Islet precursor cell (in vitro differentiated cells): ENCODE data around the gene RNF44.

Experiments used
- DNase-seq: peaks from one replicate; pipeline ENCODE4 v3.0.0-alpha.2; 2018

The RNF44 gene

DNA sequence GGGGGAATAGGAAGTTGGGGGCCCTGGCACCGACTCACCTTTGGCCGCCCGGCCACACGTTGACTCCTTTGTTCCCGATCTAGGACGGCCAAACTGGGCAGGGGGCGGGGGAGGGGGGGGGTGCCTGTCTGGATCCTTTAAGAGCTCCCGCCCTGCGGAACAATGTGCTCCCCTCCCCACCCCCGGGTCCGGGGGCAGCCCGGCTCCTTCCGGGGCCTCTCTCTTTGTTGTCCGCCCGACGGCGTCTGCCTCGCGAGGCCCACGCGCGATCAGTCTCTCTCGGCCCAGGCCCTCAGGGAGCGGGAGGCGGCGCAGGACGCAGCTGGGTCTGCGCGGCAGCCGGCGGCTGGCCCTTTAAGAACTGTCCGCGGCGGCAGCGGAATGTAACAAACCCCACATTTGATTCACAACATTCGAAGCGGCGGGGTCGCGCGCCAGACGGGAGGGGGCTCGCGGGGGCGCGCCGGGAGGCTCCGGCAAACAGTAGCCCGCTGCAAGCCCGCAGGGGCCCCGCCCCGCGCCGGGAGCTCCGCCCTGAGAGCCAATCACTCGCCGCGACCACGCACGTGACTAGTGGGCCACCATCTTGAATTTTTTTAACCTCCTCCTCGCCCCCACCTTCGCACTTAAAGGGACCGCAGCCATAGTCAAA, at the start of gene RNF44:
Gene RNF44, minus strand, starts transcription at position 501 of the 652 bp plus-strand sequence. CDS start 4,930 bp downstream, outside the sequence.
- DNase-seq, result peak; percentile 99

GRCh38 chr5:176583076-176583475, 45.9 kb upstream of the RNF44 start:
- no peak for DNase-seq

DNA sequence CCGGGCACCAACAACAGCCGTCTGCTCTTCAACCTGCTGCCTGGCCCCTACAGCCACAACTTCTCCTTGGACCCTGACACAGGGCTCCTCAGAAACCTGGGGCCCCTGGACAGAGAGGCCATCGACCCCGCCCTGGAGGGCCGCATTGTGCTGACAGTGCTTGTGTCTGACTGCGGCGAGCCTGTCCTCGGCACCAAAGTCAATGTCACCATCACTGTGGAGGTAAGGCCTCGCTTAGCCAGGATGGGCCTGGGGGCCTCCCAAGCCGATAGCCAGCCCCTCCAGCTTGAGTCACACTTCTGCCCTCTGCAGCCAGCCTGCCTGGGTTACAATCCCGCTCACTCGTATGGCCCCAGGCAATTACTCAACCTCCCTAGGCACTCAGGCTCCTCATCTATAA, 44.2 kb upstream of the RNF44 start:
- no peak for DNase-seq

- DNase-seq, result no peak
Measured at GRCh38 chr5:176579323-176579722, 42.1 kb upstream of the RNF44 start.

GRCh38 chr5:176578391-176578808, 41.2 kb upstream of the RNF44 start:
- DNase-seq, result peak; percentile 93

GRCh38 chr5:176577312-176578176, 40.3 kb upstream of the RNF44 start:
- no peak for DNase-seq

DNA sequence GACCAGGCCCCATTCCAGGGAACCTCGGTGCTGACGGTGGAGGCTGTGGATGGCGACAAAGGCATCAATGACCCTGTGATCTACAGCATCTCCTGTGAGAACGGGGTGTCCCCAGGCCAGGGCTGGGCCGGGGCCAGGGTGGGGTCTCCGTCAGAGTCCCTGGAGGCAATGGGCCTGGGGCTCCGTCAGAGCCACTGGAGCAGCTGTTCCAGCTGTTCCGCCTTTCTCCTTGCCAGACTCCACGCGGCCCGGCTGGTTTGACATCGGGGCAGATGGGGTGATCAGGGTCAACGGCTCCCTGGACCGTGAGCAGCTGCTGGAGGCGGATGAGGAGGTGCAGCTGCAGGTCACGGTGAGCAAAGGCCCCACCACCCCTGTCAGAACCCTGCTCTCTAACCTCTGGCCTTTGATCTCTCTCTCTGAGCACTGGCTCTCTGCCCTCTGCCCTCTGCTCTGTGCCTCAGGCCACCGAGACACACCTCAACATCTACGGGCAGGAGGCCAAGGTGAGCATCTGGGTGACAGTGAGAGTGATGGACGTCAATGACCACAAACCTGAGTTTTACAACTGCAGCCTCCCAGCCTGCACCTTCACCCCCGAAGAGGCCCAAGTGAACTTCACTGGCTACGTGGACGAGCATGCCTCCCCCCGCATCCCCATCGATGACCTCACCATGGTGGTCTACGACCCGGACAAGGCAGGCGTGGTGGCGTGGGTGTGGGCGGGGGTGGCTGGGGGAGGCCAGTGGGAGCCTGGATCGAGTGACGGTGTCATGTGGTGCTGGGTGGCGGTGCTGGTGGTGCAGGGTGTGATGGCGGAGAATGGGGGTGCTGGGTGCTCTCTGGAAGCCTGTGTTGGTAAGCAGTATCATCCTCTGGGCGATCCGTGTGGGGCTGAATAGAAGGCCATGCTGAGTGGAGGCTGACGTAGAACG, 38.6 kb upstream of the RNF44 start:
- no peak for DNase-seq

DNA sequence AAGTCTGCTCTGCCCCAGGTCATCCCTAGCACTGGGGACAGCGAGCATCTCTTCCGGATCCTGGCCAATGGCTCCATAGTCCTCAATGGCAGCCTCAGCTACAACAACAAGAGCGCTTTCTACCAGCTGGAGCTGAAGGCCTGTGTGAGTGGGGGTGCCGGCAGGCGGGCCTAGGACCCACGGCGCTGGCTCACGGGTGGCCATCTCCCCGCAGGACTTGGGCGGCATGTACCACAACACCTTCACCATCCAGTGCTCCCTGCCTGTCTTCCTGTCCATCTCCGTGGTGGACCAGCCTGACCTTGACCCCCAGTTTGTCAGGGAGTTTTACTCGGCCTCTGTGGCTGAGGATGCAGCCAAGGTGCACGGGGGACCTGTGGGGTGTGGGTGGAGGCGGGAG, 37.9 kb upstream of the RNF44 start:
- no peak for DNase-seq

- no peak for DNase-seq
Measured at GRCh38 chr5:176574297-176574591, 37.0 kb upstream of the RNF44 start.

DNA sequence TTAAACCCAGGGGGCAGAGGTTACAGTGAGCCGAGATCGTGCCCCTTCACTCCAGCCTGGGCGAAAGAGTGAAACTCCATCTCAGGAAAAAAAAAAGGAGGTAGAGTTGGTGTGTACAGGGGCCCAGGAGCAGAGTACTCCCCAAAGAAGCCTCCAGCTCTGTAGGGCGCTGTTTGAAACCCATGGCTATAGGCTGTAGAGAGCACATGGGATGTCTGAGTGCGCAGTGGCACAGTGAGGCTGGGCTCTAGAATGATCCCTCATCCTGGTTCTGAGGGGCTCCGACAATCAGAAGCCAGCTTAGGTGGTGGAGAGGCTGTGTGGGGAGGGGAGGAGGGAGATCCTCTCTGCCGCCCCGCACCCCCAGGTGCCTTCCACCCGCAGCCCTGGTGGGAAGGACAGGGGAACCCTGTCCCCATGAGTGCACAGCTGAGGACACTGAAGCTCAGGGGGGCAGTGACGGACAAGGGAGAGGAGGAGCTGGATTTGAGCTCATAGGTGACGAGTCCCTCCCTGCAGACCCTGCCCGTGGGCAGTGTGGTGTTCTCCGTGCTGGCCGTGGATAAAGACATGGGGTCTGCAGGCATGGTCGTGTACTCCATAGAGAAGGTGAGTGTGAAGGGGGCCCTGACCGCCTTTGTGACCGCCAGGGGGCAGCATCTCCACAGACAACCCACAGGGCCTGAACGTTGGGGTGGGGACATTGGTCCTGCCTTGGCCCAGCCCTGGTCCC, 36.5 kb upstream of the RNF44 start:
- DNase-seq, result peak; percentile 76

DNA sequence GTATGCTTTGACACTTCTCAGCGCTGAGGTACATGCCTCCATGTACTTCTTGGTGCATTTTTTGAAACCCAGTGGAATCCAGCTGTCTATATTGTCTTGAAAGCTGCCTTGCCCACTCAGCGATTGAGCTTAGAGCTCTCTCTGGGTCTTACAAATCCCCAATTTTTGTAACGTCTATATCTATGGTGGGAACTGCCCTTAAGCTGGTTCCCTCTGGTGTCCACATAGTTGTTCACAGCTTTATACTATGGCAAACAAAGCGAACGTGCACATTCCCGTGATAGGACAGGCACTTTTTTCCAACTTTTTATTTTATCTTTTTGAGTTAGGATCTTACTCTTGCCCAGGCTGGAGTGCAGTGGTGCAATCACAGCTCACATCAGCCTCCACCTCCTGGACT, 32.8 kb upstream of the RNF44 start:
- no peak for DNase-seq

DNA sequence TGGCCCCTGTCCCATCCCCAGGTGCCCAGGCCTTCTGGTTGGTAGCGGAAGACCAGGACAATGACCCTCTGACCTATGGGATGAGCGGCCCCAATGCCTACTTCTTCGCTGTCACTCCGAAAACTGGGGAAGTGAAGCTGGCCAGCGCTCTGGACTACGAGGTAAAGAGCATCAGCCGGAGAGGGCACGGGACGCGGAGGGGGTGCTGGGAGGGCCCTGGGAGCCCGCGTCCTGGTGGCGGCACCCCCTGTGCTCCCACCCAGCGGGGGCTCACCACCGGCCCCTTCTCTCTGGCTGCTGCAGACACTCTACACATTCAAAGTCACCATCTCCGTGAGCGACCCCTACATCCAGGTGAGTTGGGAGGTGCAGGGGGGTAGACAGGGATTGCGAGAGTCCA, 31.5 kb upstream of the RNF44 start:
- no peak for DNase-seq

DNA sequence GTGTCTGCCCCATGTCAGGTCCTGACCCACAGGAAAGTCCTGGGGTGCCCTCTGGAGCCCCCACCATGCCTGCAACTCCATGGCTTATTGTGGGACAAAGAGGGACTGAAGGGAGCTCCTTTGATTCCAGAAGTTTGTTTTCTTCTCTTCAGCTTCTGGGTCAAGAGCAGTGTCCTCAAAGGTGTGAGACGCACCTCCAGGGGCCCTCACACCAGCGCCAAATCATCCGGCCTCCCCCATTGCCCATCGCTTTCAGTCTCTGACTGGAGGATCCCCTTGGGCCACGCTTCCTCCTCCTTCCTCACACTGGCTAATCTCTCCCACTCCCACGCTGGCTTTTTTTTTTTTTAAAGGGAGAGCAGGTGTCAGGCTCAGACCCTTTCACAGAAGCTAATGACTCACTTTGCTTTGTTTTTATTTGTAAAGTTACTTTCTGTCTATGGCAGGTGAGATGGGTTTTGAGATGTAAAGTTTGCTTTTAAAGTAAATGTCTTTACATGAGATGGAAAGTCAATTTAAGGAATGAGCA, 28.6 kb upstream of the RNF44 start:
- DNase-seq, result no peak

GRCh38 chr5:176564002-176564401, 26.8 kb upstream of the RNF44 start:
- DNase-seq, result peak; percentile 55

DNA sequence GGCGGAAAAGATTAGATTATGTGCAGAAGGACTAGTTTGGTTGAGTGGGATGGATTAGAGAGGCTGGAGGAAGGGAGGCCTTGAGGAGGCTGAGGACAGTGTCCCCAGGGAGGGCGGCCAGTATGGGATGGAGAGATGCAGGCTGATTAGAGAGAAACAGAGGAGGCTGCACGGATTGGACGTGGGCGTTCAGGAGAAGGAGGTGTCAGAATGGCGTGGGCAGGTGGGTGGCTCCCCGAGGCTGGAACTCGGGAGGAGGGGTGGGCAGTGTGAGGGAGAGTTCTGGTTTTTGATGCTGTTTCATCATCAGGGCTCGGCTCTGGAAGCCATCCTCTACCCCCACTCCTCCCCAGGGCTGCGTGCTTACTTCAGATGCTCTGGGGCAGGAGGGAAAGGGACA, 25.0 kb upstream of the RNF44 start:
- no peak for DNase-seq

DNA sequence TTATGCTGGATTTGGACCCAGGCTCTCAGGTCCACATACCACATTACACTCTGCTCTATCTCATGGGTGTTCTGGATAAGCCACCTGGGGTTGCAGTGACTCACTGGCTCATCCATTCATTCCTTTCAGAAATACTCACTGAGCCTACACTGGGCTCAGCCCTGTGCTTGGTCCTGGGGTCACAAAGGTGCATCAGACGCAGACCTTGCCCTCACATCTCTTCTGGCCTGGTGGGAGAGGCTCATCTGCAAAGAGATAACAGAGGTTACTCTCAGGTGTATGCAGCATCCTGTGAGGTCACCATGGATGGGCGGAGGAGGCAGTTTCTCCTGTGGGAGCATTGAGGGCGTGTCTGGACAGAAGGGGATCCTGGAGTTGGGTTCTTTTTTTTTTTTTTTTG, 24.1 kb upstream of the RNF44 start:
- no peak for DNase-seq

- DNase-seq, result no peak
Measured at GRCh38 chr5:176560364-176560763, 23.2 kb upstream of the RNF44 start.

DNA sequence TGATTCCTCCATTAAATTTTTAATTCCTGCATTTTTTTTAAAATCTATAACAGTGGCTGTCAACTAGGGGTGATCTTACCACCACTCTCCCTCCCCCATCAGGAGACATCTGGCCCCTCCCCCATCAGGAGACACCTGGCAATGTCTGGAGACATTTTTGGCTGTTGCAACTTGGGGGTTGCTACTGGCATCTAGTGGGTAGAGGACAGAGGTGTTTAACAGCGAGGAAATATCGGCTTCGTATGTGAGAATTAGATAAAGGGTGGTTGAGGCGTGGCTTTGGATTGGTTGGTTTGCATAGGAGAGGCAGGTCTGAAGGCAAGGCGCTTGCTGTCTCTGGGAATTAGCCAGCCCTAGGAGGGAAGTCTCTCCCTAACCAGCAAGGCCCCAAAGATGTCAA, 22.5 kb upstream of the RNF44 start:
- no peak for DNase-seq

GRCh38 chr5:176557846-176558245, 20.6 kb upstream of the RNF44 start:
- DNase-seq, result no peak

DNA sequence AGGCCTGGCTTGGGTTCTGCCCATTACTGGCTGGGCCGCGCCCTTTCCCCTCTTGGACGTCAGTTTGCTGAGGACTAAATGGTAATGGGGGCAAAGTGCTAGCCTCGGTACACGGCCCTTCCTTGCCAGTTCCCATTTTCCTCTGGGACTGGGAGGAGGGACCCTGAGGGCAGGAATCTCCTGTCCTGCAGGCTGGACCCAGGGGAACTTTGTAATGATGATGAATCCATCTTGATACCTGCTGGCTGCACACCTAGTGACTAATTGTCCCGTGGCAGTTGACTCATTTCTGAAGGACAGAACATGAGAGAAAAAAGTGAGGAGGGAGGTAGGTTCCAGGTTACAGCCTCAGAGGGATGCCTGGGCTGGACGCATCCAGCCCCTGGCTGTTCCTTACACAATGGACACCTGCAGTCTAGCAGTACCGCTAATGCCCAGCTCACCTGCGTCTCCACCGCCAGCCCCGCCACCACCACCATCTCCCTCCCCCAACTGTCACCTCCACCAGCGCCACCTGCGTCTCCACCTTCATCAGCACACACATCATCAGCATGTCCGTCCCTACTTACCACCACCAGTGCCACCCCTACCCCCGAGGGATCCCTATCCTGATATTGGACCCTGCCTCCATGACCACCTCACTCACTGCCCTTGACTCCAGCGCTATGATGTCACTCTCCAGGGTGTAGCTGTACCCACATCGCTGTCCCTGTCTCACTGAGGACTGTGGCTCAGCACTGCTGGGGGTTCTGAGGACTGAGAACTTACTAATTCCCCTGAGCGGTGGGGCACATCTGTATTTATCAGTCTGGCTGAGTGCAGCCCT, 16.3 kb upstream of the RNF44 start:
- DNase-seq, result peak; percentile 63

DNA sequence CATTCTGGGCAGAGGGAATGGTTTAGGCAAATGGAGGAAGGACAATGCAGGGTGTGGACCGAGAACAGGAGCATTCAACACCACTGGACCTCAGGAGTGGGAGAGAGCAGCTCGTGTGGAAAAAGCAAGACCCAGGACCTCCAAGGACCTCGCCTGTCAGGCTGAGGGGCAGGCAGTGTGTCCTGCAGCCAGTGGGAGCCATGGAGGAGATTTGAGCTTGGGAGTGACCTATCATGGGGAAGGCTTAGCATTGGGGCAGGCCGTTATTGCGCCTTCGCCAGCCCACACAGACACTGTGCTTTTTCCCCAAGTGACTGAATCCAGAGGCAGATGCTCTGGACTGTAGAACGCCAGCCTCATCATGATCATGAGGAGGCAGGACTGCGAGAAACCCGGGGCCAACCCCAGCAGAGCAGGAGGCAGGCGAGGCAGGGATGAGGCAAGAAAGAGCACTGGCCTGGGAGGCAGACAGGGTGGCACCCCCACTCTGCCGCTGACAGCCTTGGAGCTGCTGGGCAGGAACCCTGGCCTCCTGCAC, 15.2 kb upstream of the RNF44 start:
- DNase-seq, result no peak
